IPS-20b (cell line): ENCODE results near the gene PUM1.

Source experiments
- H3K27ac ChIP-seq: one replicate; pipeline ENCODE4 v1.5.1; 2013; ENCODE audit warnings: low read length
- H3K27me3 ChIP-seq: 2 replicates; pipeline ENCODE4 v1.6.1; 2013; ENCODE audit warnings: mild to moderate bottlenecking, low read length, inconsistent platforms; ENCODE audit not compliant: insufficient read depth
- H3K36me3 ChIP-seq: 2 replicates; pipeline ENCODE4 v1.6.1; 2013; ENCODE audit warnings: low read depth, mild to moderate bottlenecking, inconsistent platforms, low read length, moderate library complexity; ENCODE audit not compliant: insufficient read depth
- H3K4me1 ChIP-seq: 2 replicates; pipeline ENCODE4 v1.6.1; 2013; ENCODE audit warnings: mild to moderate bottlenecking, control low read depth, inconsistent platforms, low read length, moderate library complexity; ENCODE audit not compliant: insufficient read depth
- H3K4me3 ChIP-seq: 2 replicates; pipeline ENCODE4 v1.5.1; 2013; ENCODE audit warnings: mild to moderate bottlenecking, low read length, inconsistent platforms
- H3K9ac ChIP-seq: 2 replicates; pipeline ENCODE4 v1.6.1; 2013; ENCODE audit warnings: low read depth, mild to moderate bottlenecking, inconsistent platforms, low read length, moderate library complexity
- H3K9me3 ChIP-seq: 2 replicates; pipeline ENCODE4 v1.6.1; 2013; ENCODE audit warnings: mild to moderate bottlenecking, low read depth, low read length, inconsistent platforms; ENCODE audit not compliant: insufficient read depth

PUM1 gene

DNA sequence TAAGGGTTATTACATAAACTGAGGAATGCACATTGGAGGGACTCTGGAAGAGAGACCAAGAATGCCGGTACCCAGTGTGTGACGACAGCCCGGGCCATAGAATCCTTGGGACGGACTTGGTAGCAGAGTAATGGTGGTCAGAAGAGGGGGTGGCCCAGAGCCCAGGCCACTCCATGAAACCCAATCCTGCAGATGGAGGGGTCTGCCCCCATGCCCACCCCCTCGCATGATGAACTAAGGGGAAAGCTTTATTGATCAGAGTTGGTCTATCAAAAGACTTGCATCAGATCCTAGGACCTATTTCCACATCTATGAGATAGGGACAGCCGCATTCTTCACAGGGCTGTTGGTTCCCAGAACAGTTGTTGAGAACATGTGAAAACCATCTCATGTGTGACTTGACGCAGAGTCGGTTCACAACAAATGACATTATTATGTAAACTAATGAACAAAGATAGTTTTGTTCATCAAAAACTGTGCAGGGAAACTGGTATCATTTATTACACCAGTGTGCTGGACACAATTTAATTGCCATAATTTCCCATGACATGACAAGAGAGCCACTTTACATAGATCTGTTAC is 135.5 kb downstream of the PUM1 start:
- no peaks in the 10 kb centered on the region for H3K9me3 ChIP-seq

DNA sequence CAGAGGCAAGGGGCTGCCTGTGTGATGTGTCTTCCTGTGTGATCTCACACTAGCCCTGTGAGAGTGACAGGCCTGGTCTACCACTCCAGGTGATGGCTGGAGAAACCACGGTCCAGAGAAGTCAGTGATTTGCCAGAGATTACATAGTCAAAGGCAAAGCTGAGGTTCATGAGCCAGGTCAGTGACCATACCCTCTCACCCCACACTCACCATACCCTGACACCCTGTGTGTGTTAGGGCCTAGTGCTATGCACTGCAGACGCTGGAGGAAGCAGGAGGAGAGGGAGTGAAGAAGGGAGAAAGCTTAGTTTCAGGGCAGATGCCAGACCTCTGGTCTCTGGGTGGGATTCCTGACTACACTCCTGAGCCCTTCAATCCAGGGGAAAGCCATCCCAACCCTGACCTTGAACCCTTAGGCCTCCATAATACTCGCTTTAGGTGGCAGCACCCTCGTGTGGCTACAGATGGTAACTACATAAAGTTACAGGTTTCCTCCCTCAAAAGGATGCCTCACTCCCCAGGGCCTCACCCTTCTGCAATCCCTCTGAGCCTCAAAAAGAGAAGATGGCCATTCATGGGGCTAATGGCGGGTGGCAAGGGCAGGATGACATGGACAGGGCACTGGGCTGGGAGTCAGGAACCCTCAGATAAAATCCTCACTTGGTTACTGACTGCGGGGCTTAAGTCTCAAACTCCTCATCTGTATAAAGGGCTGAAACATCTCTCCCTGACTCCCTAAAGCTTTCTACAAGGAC is 136.2 kb downstream of the PUM1 start:
- H3K4me1 ChIP-seq = no peaks in the 10 kb centered on the region; the same call in 1 of the 2 replicates

More for the DNA sequence above, 135.5 kb downstream of the PUM1 start:
- Histone ChIP-seq H3K4me3 (no peak overlapping the region), H3K27ac (no peak overlapping the region), H3K4me1 (no peaks in the 10 kb centered on the region; the same call in 1 of the 2 replicates), H3K9ac (no peak overlapping the region), H3K27me3 (no peaks in the 10 kb centered on the region), H3K36me3 (peaks cover 40% of the 10 kb centered on the region)

DNA sequence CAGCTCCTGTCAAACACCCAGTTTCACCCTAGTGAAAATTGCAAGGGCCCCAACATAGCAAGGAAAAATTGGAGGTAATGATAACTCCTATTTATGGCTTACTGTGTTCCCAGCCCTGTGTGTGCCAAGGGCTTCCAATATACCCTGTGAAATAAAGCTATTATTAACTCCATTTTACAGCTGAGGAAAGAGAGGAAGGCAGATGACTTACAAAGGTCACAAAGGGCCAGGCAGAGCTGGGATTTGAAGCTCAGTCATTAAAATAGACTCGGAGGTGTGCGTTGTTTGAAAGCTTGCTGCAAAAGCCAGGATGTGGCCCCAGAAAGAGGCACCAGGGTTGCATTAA is 136.8 kb downstream of the PUM1 start:
- Histone ChIP-seq H3K4me3 (no peak overlapping the region), H3K4me1 (no peaks in the 10 kb centered on the region), H3K9ac (no peak overlapping the region), H3K27ac (no peak overlapping the region), H3K9me3 (no peaks in the 10 kb centered on the region), H3K36me3 (peaks cover 27% of the 10 kb centered on the region), H3K27me3 (no peaks in the 10 kb centered on the region)

More for the DNA sequence above, 136.2 kb downstream of the PUM1 start:
- Histone ChIP-seq H3K4me3 (no peak overlapping the region), H3K27ac (no peak overlapping the region), H3K36me3 (peaks cover 33% of the 10 kb centered on the region), H3K9me3 (no peaks in the 10 kb centered on the region), H3K27me3 (no peaks in the 10 kb centered on the region), H3K9ac (no peak overlapping the region)

DNA sequence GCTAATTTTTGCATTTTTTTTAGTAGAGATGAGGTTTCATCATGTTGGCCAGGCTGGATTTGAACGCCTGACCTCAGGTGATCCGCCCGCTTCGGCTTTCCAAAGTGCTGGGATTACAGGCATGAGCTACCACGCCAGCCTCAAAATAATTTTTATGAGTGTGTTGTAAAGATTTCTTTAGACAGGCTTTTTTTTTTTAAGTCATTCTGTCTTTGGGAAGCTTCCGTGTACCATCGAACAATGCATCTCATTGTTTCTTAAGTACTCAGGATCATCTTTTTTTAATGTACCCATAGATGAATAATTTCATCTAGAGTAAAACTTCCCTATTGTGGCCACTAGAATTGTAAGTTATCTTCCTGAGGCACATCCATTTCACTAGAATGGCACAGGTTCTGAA is 137.3 kb downstream of the PUM1 start:
- Histone ChIP-seq H3K27ac (no peak overlapping the region), H3K4me1 (no peaks in the 10 kb centered on the region), H3K36me3 (peaks cover 21% of the 10 kb centered on the region), H3K4me3 (no peak overlapping the region), H3K9ac (no peak overlapping the region), H3K27me3 (no peaks in the 10 kb centered on the region), H3K9me3 (no peaks in the 10 kb centered on the region)

DNA sequence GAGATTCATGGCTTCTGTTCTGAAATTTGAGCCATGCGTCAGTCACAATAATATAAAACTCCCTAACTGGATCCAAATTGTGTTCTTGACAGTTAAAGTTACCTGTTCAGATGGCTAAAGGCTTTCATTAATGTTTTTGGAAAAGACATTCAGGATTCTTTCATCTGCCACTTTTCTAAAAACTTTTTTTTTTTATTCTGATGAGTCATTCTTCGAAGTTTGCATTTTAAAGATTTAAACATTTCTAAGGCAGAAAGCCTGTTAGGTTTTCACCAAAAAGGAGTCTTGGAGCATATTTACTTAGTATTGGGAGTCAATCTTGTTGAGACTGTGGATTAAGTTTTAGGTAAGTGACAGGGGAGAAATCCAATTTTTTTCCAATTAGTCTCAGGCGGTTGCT is 138.1 kb downstream of the PUM1 start:
- Histone ChIP-seq H3K36me3 (peaks cover 15% of the 10 kb centered on the region), H3K27ac (no peak overlapping the region), H3K27me3 (no peaks in the 10 kb centered on the region), H3K9me3 (no peaks in the 10 kb centered on the region), H3K4me3 (no peak overlapping the region), H3K9ac (no peak overlapping the region), H3K4me1 (no peaks in the 10 kb centered on the region)

DNA sequence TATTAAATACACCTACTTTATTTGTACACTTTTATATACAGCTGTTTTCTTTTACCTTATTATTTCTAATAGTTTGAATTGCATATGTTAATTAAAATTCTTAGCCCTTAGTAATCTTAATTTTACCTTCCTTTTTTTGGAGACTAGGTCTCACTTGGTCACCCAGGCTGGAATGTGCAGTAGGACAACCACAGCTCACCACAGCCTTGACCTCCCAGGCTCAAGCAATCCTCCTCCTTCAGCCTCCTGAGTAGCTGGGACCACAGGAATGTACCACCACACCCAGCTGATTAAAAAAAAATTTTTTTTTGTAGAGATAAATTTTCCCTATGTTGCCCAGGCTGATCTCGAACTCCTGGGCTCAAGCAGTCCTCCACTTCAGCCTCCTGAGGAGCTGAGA is 141.9 kb downstream of the PUM1 start:
- Histone ChIP-seq H3K27me3 (no peaks in the 10 kb centered on the region), H3K4me3 (no peak overlapping the region), H3K9me3 (no peaks in the 10 kb centered on the region), H3K4me1 (no peaks in the 10 kb centered on the region), H3K27ac (no peak overlapping the region), H3K9ac (no peak overlapping the region), H3K36me3 (no peaks in the 10 kb centered on the region)

DNA sequence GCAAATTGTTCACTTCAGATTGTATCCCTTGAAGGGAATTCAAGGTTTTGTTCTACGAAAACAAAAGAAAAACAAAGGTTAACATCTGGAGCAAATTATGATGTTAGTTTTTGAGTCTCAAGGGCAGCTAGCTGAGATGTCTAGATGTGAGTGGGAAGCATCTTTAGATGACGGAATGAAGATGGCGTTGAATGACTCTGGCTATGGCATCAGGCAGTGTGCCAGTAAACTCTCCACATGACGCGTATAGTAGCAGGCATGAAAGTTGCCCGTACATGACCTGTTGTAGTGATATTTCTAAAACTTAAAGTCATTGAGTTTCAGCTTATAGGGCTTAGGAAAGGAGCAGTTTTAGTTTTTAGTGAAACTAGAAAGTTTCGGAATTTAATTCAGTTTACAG is 144.7 kb downstream of the PUM1 start:
- Histone ChIP-seq H3K9me3 (no peaks in the 10 kb centered on the region), H3K27me3 (no peaks in the 10 kb centered on the region), H3K4me3 (no peak overlapping the region), H3K9ac (no peak overlapping the region), H3K36me3 (no peaks in the 10 kb centered on the region), H3K4me1 (no peaks in the 10 kb centered on the region), H3K27ac (no peak overlapping the region)

DNA sequence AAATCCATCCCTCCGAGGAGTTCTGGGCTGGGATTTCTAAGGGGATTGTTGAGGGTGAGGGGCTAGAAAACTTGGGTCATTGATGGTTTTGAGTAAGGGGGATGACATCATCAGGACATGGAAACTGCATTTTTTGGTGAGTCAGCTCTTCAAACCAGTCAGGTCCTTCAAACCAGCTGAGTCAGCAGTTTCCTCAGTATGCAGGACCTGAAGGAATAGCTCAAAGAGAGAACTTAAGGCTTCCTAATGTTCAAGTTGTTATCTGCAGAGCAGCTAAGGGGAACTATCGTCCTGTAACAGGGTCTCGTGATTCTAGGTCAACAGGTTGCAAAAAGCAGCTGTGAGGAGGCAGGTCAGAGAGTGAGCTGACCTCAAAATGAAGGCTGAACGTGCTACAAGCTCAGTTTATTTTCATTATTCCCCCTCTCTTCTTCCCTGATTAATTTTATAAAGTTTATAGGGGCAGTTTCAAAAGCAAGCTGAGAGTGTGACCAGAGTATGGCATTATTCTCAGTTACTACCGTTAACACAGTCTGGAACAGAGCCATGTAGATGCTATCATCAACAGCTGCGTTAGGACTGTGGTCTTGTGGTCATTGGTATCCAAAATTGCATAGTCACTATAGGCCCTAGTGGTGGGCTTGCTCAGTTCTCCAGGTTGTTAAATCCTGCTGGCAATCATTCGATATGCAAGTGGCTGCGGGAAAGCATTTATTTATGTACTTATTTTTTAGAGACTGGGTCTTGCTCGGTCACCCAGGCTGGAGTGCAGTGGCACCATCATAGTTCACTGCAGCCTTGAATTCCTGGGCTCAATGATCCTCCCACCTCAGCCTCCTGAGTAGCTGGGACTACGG is 146.3 kb downstream of the PUM1 start:
- Histone ChIP-seq H3K9me3 (no peaks in the 10 kb centered on the region), H3K27me3 (no peaks in the 10 kb centered on the region), H3K4me3 (no peak overlapping the region), H3K36me3 (no peaks in the 10 kb centered on the region), H3K27ac (no peak overlapping the region), H3K4me1 (no peaks in the 10 kb centered on the region), H3K9ac (no peak overlapping the region)

DNA sequence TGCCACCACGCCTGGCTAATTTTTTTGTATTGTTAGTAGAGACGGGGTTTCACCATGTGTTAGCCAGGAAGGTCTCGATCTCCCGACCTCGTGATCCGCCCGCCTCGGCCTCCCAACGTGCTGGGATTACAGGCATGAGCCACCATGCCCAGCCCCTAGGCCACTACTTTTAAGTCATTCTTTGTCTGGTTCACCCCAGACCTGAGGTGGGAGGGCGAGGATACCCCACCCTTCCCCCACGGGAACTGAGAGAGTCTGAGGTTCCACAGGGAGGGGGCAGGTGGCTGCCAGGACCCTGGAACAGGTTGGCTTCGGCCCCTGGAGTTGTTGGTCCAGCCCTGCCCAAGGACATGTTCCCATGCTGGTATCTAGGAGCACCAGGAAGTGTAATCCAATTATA is 149.2 kb downstream of the PUM1 start:
- H3K27ac ChIP-seq = no peak overlapping the region
- H3K9ac ChIP-seq = no peak overlapping the region
- no peaks in the 10 kb centered on the region for H3K36me3 ChIP-seq
- H3K9me3 ChIP-seq = no peaks in the 10 kb centered on the region
- H3K4me3 ChIP-seq = no peak overlapping the region
- H3K27me3 ChIP-seq = no peaks in the 10 kb centered on the region
- H3K4me1 ChIP-seq = no peaks in the 10 kb centered on the region

DNA sequence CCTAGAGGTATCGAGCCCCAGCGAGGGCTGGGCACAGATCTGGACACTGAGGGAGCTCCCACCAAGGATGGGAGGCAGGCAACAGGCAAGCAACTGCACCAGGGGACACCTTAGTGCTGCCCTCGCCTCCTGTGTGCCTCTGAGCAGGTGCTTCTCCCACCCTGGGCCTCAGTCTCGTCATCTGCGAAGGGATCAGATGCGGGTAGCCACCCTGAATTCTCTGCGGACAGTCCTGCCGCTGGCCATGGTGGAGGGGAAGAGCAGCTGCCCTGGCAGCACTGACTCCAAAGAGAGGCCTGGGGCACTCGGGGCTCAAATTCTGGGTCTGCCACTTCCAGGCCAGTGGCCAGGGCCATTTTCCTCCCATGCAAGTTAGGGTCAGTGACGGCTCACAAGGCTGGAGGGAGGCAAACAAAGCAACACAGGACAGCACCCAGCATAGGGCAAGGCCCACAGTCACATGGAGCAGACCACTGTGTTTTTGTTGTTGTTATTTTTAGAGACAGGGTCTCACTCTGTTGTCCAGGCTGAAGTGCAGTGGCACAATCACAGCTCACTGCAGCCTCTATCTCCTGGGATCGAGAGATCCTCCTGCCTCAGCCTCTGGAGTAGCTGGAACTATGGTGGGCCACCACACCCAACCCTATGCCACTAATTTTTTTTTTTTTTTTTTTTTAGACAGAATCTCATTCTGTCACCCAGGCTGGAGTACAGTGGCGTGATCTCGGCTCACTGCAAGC is 149.9 kb downstream of the PUM1 start:
- no peaks in the 10 kb centered on the region for H3K27me3 ChIP-seq
- no peak overlapping the region for H3K27ac ChIP-seq
- no peak overlapping the region for H3K4me3 ChIP-seq
- no peaks in the 10 kb centered on the region for H3K36me3 ChIP-seq
- H3K9me3 ChIP-seq = no peaks in the 10 kb centered on the region
- no peak overlapping the region for H3K9ac ChIP-seq
- H3K4me1 ChIP-seq = 0 out of 2 replicates have a peak, but pooled peaks cover 4% of the 10 kb centered on the region

DNA sequence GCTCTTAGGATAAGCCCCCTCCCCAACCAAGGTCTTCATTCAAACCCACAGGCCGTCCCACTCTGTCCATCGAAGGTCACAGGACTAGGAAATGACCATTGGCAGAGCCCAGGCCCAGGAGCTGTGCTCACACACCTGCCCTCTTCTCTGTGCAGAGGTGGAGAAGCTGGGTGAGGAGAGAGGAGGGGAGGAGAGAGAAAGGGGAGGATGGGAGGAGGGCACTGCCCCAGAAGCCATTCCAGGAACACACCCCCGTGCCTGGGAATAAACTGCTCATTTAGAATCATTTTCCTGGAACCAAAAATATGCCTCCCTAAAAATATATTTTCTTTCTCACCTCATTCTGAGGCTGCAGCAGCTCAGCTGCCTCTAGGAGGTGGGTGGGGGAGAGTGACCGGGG is 150.6 kb downstream of the PUM1 start:
- no peak overlapping the region for H3K27ac ChIP-seq
- H3K36me3 ChIP-seq = no peaks in the 10 kb centered on the region
- no peaks in the 10 kb centered on the region for H3K9me3 ChIP-seq
- H3K4me3 ChIP-seq = no peak overlapping the region
- H3K9ac ChIP-seq = no peak overlapping the region
- H3K27me3 ChIP-seq = no peaks in the 10 kb centered on the region
- peaks cover 4% of the 10 kb centered on the region; the same call in 1 of the 2 replicates for H3K4me1 ChIP-seq
